SU-DHL-6 (cell line): Measurements from ENCODE around the gene MND1.

Experiments
- H2AFZ ChIP-seq: fragments of 200-600 bp; sonication (generic); 2 replicates; pipeline ENCODE4 v1.6.1; 2014; ENCODE audit warnings: low read depth, mild to moderate bottlenecking, moderate library complexity, mixed read lengths, antibody characterized with exemption, low read length; ENCODE audit not compliant: severe bottlenecking
- H3F3A ChIP-seq: fragments of 200-600 bp; shearing (Covaris generic); 2 replicates; pipeline ENCODE4 v1.6.0; 2016; ENCODE audit warnings: antibody characterized with exemption, mild to moderate bottlenecking; ENCODE audit not compliant: insufficient read depth
- H3K27ac ChIP-seq: fragments of 200-600 bp; sonication (generic); 2 replicates; pipeline ENCODE4 v1.5.1; 2016; ENCODE audit warnings: low read depth, mild to moderate bottlenecking, low read length, moderate library complexity, mixed read lengths
- H3K27me3 ChIP-seq: fragments of 200-600 bp; sonication (generic), shearing (Covaris generic); 2 replicates; pipeline ENCODE4 v1.6.0; 2014; ENCODE audit warnings: mild to moderate bottlenecking, low read length
- H3K36me3 ChIP-seq: fragments of 200-600 bp; sonication (generic); 2 replicates; pipeline ENCODE4 v1.6.1; 2014; ENCODE audit warnings: mild to moderate bottlenecking, low read length, mixed read lengths
- H3K4me2 ChIP-seq: fragments of 300-600, 200-600 bp; shearing (Covaris generic), sonication (generic); 2 replicates; pipeline ENCODE4 v1.6.0; 2014; ENCODE audit warnings: low read length, low read depth, mild to moderate bottlenecking; ENCODE audit not compliant: poor library complexity, severe bottlenecking
- H3K4me3 ChIP-seq: fragments of 200-600 bp; sonication (generic); 2 replicates; pipeline ENCODE4 v1.5.1; 2014; ENCODE audit warnings: antibody characterized with exemption, low read length, mild to moderate bottlenecking, mixed read lengths; ENCODE audit not compliant: insufficient read depth, poor library complexity, severe bottlenecking
- H3K79me2 ChIP-seq: fragments of 200-600 bp; sonication (generic); 2 replicates; pipeline ENCODE4 v1.6.1; 2014; ENCODE audit warnings: mild to moderate bottlenecking, low read length, moderate library complexity; ENCODE audit not compliant: insufficient read depth
- H3K9ac ChIP-seq: fragments of 200-600 bp; sonication (generic); 2 replicates; pipeline ENCODE4 v1.7.0; 2014; ENCODE audit warnings: mild to moderate bottlenecking, low read length
- H3K9me2 ChIP-seq: fragments of 200-600 bp; sonication (generic); replicated peaks from 2 replicates; pipeline ENCODE4 v1.6.1; 2014; ENCODE audit warnings: low read length; ENCODE audit not compliant: insufficient read depth
- H3K9me3 ChIP-seq: fragments of 200-600 bp; sonication (generic); 2 replicates; pipeline ENCODE4 v1.6.1; 2014; ENCODE audit warnings: low read length, mixed read lengths; ENCODE audit not compliant: insufficient read depth
- H4K20me1 ChIP-seq: fragments of 200-600 bp; sonication (generic); 2 replicates; pipeline ENCODE4 v1.6.1; 2014; ENCODE audit warnings: low read depth, mild to moderate bottlenecking, antibody characterized with exemption, low read length, moderate library complexity, mixed read lengths
- CTCF ChIP-seq: fragments of 200-600 bp; sonication (generic); IDR thresholded peaks from one replicate; pipeline ENCODE4 v1.5.1; 2017; ENCODE audit warnings: antibody characterized with exemption, mild to moderate bottlenecking, low read length, moderate library complexity; ENCODE audit not compliant: insufficient read depth, poor library complexity, severe bottlenecking
- EZH2phosphoT487 ChIP-seq: fragments of 200-600 bp; sonication (generic), shearing (Covaris generic); conservative IDR thresholded peaks from 2 replicates; pipeline ENCODE4 v1.6.1; 2018; ENCODE audit warnings: mild to moderate bottlenecking, antibody characterized with exemption, low read length, moderate library complexity, mixed read lengths

Gene MND1

GRCh38 chr4:153401501-153401900 is 57.0 kb downstream of the MND1 start:
- Histone ChIP-seq H3K9me2 (no peaks in the 10 kb centered on the region), H3K79me2 (no peaks in the 10 kb centered on the region), H3F3A (no peaks in the 10 kb centered on the region; the same call in 1 of the 2 replicates), H3K9me3 (no peaks in the 10 kb centered on the region), H3K4me2 (no peak overlapping the region), H2AFZ (no peak overlapping the region), H3K27ac (no peak overlapping the region), H3K27me3 (no peaks in the 10 kb centered on the region), H3K36me3 (peaks cover 23% of the 10 kb centered on the region; the same call in 1 of the 2 replicates), H3K4me3 (no peak overlapping the region), H3K9ac (no peak overlapping the region), H4K20me1 (no peaks in the 10 kb centered on the region)
- TF ChIP-seq CTCF (no peak), EZH2phosphoT487 (no peak)

GRCh38 chr4:153402366-153402765 is 57.9 kb downstream of the MND1 start:
- Histone ChIP-seq H3F3A (no peaks in the 10 kb centered on the region; the same call in 1 of the 2 replicates), H3K9me3 (no peaks in the 10 kb centered on the region), H3K9ac (no peak overlapping the region), H3K79me2 (no peaks in the 10 kb centered on the region), H3K36me3 (peaks cover 18% of the 10 kb centered on the region; the same call in 1 of the 2 replicates), H3K9me2 (no peaks in the 10 kb centered on the region), H3K4me2 (no peak overlapping the region), H4K20me1 (no peaks in the 10 kb centered on the region), H3K27me3 (no peaks in the 10 kb centered on the region), H3K27ac (no peak overlapping the region), H3K4me3 (no peak overlapping the region), H2AFZ (no peak overlapping the region)
- no peak for TF ChIP-seq EZH2phosphoT487
- TF ChIP-seq CTCF, result no peak

- Histone ChIP-seq H3K27ac (no peak overlapping the region), H3K27me3 (no peaks in the 10 kb centered on the region), H3K36me3 (peaks cover 15% of the 10 kb centered on the region; the same call in 1 of the 2 replicates), H3K9ac (no peak overlapping the region), H3K4me3 (no peak overlapping the region), H3K4me2 (no peak overlapping the region), H3K9me2 (no peaks in the 10 kb centered on the region), H3K79me2 (no peaks in the 10 kb centered on the region), H4K20me1 (no peaks in the 10 kb centered on the region), H2AFZ (no peak overlapping the region), H3K9me3 (no peaks in the 10 kb centered on the region), H3F3A (0 out of 2 replicates have a peak, but pooled peaks cover 4% of the 10 kb centered on the region)
- TF ChIP-seq EZH2phosphoT487, result no peak
- TF ChIP-seq CTCF, result no peak
These were observed 59.2 kb downstream of the MND1 start for GRCh38 chr4:153403726-153404125.
